ENCODE measurements around the gene MEX3A.

The MEX3A gene

DNA sequence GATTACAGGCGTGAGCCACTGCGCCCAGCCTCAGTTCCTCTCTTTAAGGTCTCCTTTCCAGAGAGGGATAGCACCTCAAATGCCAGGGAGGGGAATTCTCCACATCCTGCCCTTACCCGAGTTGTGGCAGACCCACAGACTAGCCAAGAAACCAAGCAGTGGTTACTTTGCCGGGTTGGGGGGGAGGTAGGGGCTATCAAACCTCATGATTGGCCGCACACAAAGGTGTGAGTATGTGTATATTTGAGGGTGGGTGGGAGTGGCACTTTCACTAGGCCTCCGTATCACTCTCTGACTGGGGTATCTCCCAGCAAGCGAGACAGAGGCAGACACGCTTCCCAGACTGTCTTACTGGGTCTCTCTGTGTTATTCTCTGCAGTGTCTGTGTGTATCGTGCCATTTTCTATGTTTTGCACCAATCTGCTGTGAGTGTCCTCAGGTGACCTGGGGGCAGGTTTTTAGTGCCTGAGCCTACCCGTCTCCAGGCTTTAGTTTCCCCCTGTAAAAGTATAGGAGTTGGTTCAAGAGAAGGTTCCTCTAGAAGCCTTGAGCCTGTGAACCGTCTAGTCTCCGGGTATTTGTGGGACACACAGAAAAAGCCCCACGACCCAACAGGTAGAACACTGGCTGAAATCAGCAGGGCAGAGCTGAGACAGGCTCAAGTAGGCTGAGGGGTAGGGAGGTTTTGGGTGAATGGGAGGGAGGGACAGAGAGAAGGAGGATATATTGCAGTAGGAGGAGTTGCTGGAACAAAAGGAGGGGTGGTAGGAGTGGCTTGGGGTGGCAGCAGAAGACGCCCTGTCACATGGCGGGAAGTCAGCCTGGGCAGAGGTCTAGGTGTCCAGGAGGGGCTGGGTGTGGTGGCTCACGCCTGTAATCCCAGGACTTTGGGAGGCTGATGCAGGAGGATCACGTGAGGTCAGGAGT lies 42.6 kb upstream of the MEX3A start:
- TF ChIP-seq FOXM1 (IDR thresholded peaks at IDR 0.05; ENCODE audit: borderline replicate concordance, low read depth): no peak
- TF ChIP-seq ZBTB7A (IDR thresholded peaks at IDR 0.05; ENCODE audit: low read depth): no peak
- TF ChIP-seq, protein P1, sequence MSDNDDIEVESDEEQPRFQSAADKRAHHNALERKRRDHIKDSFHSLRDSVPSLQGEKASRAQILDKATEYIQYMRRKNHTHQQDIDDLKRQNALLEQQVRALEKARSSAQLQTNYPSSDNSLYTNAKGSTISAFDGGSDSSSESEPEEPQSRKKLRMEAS (IDR thresholded peaks at IDR 0.05): peak; percentile 29; the same call in 1 of the 2 replicates
- TF ChIP-seq, protein P2, sequence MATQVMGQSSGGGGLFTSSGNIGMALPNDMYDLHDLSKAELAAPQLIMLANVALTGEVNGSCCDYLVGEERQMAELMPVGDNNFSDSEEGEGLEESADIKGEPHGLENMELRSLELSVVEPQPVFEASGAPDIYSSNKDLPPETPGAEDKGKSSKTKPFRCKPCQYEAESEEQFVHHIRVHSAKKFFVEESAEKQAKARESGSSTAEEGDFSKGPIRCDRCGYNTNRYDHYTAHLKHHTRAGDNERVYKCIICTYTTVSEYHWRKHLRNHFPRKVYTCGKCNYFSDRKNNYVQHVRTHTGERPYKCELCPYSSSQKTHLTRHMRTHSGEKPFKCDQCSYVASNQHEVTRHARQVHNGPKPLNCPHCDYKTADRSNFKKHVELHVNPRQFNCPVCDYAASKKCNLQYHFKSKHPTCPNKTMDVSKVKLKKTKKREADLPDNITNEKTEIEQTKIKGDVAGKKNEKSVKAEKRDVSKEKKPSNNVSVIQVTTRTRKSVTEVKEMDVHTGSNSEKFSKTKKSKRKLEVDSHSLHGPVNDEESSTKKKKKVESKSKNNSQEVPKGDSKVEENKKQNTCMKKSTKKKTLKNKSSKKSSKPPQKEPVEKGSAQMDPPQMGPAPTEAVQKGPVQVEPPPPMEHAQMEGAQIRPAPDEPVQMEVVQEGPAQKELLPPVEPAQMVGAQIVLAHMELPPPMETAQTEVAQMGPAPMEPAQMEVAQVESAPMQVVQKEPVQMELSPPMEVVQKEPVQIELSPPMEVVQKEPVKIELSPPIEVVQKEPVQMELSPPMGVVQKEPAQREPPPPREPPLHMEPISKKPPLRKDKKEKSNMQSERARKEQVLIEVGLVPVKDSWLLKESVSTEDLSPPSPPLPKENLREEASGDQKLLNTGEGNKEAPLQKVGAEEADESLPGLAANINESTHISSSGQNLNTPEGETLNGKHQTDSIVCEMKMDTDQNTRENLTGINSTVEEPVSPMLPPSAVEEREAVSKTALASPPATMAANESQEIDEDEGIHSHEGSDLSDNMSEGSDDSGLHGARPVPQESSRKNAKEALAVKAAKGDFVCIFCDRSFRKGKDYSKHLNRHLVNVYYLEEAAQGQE (IDR thresholded peaks at IDR 0.05; ENCODE audit: low read depth): no peak
- TF ChIP-seq RAD21 (IDR thresholded peaks at IDR 0.05; ENCODE audit: low read depth): no peak
- TF ChIP-seq TEAD4 (IDR thresholded peaks at IDR 0.05): no peak
- TF ChIP-seq YY1 (IDR thresholded peaks at IDR 0.05; ENCODE audit: low read depth): no peak
- no peak for TF ChIP-seq CEBPB (IDR thresholded peaks at IDR 0.05)
- TF ChIP-seq USF1 (IDR thresholded peaks at IDR 0.05): peak; percentile 79

GRCh38 chr1:156123356-156124196 lies 41.3 kb upstream of the MEX3A start:
- TF ChIP-seq, protein P2 (IDR thresholded peaks at IDR 0.05; ENCODE audit: low read depth): no peak
- TF ChIP-seq TAF1 (IDR thresholded peaks at IDR 0.05; ENCODE audit: low read depth): peak; percentile 15; the same call in 1 of the 2 replicates
- TF ChIP-seq FOXM1 (IDR thresholded peaks at IDR 0.05; ENCODE audit: borderline replicate concordance, low read depth): peak; percentile 76
- peak; percentile 98 for TF ChIP-seq NFIC (IDR thresholded peaks at IDR 0.05)
- TF ChIP-seq EGR1 (IDR thresholded peaks at IDR 0.05): 0 out of 2 replicates have a peak, but pooled peaks have one; percentile 41
- peak; percentile 83 for TF ChIP-seq EP300 (IDR thresholded peaks at IDR 0.05; ENCODE audit: borderline replicate concordance)
- TF ChIP-seq CREB1 (IDR thresholded peaks at IDR 0.05; ENCODE audit: low read depth): no peak
- TF ChIP-seq TCF12 (IDR thresholded peaks at IDR 0.05; ENCODE audit: low read depth): peak; percentile 91
- no peak for TF ChIP-seq RAD21 (IDR thresholded peaks at IDR 0.05; ENCODE audit: low read depth)
- TF ChIP-seq ZBTB7A (IDR thresholded peaks at IDR 0.05; ENCODE audit: low read depth): peak; percentile 85; the same call in 1 of the 2 replicates
- peak; percentile 88 for TF ChIP-seq TEAD4 (IDR thresholded peaks at IDR 0.05)
- TF ChIP-seq YY1 (IDR thresholded peaks at IDR 0.05; ENCODE audit: low read depth): 0 out of 2 replicates have a peak, but pooled peaks have one; percentile 13
- TF ChIP-seq CEBPB (IDR thresholded peaks at IDR 0.05): peak; percentile 28; the same call in 1 of the 2 replicates
- TF ChIP-seq, protein P1 (IDR thresholded peaks at IDR 0.05): peak; percentile 50; the same call in 1 of the 2 replicates
- no peak for TF ChIP-seq USF1 (IDR thresholded peaks at IDR 0.05)

DNA sequence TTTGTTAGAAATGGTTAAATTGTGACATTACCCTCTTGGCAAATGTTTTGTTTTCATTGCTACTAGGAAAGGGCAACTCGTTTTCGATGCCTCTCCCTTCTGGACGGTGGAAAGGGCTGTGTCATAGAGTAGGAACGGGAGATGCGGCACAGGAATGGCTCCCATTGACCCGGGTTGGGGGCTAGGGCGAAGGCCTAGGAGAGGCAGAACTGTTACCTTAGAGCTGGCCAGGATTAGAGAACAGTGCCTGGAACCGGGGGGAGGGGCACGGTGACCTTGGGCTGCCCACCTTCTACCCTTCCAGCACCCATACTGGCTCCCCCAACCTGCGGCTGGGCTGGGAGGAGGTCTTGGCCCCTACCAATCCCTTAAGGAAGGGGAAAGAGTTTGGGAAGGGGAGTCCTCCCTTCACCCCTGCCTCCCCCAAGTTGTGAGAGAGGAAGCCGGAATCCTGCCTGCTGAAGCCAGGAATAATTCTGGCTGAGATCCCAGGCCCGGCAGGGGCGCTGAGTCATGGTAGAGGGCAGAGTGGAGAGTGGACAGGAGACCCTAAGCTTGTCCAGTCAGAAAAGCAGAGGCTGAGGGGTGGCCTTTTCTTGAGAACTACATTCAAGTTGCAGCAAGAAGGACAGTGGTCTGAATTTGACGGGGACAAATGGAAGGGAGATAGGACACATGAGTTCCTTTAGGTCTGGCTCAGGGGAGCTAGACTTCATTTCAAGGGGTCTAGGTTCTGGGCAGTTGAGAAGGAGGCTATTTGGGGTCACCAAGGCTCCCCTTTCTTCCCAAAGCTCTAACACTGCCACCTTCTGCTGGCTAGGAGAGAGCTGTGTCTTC lies 40.5 kb upstream of the MEX3A start:
- TF ChIP-seq ZBTB7A (IDR thresholded peaks at IDR 0.05; ENCODE audit: low read depth) (peak; percentile 97), TAF1 (IDR thresholded peaks at IDR 0.05; ENCODE audit: low read depth) (0 out of 2 replicates have a peak, but pooled peaks have one; percentile 28), TCF12 (IDR thresholded peaks at IDR 0.05; ENCODE audit: low read depth) (peak; percentile 73; the same call in 1 of the 2 replicates), EP300 (IDR thresholded peaks at IDR 0.05; ENCODE audit: borderline replicate concordance) (peak; percentile 52; the same call in 1 of the 2 replicates), RAD21 (IDR thresholded peaks at IDR 0.05; ENCODE audit: low read depth) (peak; percentile 12; the same call in 1 of the 2 replicates), NFIC (IDR thresholded peaks at IDR 0.05) (peak; percentile 96), YY1 (IDR thresholded peaks at IDR 0.05; ENCODE audit: low read depth) (no peak), CEBPB (IDR thresholded peaks at IDR 0.05) (no peak), TEAD4 (IDR thresholded peaks at IDR 0.05) (peak; percentile 46)
- TF ChIP-seq, protein P1 (IDR thresholded peaks at IDR 0.05): peak; percentile 43; the same call in 1 of the 2 replicates
- TF ChIP-seq, protein P2 (IDR thresholded peaks at IDR 0.05; ENCODE audit: low read depth): no peak; the same call in 1 of the 2 replicates

All from Ishikawa (cell line).